MM.1S (cell line): ENCODE results near the gene RITA1.

ENCODE experiments used
- EZH2 ChIP-seq: fragments of 300-600 bp; sonication (generic); optimal IDR thresholded peaks from 2 replicates; pipeline ENCODE3; 2017; ENCODE audit warnings: low read depth, mild to moderate bottlenecking, antibody characterized with exemption, low read length, mixed read lengths
- EZH2phosphoT487 ChIP-seq: fragments of 300-600 bp; sonication (generic); IDR thresholded peaks from 2 replicates; pipeline ENCODE4 v1.6.1; 2018; ENCODE audit warnings: antibody characterized with exemption, low read length
- TF ChIP-seq, protein P1 (sequence below): fragments of 300-600 bp; sonication (generic); IDR thresholded peaks from 2 replicates; pipeline ENCODE4 v1.5.1; 2016; ENCODE audit warnings: antibody characterized with exemption, low read length, mixed read lengths

DNA sequence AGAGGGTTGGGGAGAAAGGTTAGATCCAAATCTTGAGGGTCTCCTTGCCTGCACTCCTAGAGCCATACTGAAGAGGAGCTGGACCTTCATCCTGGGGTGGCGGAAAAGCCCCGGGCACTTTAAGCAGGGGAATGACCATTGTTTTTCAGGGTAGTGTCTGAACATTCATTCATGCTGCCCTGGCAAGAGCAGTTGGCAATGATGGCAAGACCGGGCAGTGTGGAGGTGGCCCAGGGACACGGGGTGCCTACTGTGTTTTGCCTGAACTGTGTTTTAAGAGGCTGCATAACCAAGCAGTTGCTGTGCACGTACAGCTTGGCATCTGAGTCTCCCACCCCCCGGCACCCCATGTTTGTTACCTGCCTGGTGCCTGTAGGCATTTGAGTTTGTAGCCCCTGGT is 50.5 kb downstream of the RITA1 start:
- TF ChIP-seq, protein P1, sequence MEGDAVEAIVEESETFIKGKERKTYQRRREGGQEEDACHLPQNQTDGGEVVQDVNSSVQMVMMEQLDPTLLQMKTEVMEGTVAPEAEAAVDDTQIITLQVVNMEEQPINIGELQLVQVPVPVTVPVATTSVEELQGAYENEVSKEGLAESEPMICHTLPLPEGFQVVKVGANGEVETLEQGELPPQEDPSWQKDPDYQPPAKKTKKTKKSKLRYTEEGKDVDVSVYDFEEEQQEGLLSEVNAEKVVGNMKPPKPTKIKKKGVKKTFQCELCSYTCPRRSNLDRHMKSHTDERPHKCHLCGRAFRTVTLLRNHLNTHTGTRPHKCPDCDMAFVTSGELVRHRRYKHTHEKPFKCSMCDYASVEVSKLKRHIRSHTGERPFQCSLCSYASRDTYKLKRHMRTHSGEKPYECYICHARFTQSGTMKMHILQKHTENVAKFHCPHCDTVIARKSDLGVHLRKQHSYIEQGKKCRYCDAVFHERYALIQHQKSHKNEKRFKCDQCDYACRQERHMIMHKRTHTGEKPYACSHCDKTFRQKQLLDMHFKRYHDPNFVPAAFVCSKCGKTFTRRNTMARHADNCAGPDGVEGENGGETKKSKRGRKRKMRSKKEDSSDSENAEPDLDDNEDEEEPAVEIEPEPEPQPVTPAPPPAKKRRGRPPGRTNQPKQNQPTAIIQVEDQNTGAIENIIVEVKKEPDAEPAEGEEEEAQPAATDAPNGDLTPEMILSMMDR: no peak
- TF ChIP-seq EZH2 (no peak), EZH2phosphoT487 (no peak)
